ENCODE results near the gene CSKMT.
"Not testable (repeated sequence)": the region's sequence is repeated elsewhere in the genome, so short reads cannot be mapped to it uniquely, and the experiment has no call there.

CSKMT gene

GRCh38 chr11:62666259-62666926 is 1.3 kb downstream of the CSKMT start:
- H2AFZ ChIP-seq (ENCODE audit: low read depth, low read length) = no peak overlapping the region
- H3K27me3 ChIP-seq (ENCODE audit: insufficient read depth, low read length) = no peaks in the 10 kb centered on the region
- peaks cover 23% of the 10 kb centered on the region for H3K4me1 ChIP-seq (ENCODE audit: insufficient read depth, low read length)

GRCh38 chr11:62667460-62667859 is 2.3 kb downstream of the CSKMT start:
- Histone ChIP-seq H3K4me3 (ENCODE audit: low read length) (no peak overlapping the region), H2AFZ (ENCODE audit: low read depth, low read length) (no peak overlapping the region), H3K36me3 (ENCODE audit: insufficient read depth, low read length) (peaks cover 22% of the 10 kb centered on the region), H3K4me1 (ENCODE audit: insufficient read depth, low read length) (peaks cover 31% of the 10 kb centered on the region), H3K27me3 (ENCODE audit: insufficient read depth, low read length) (no peaks in the 10 kb centered on the region), H3K9me3 (ENCODE audit: low read length) (no peaks in the 10 kb centered on the region)

More at GRCh38 chr11:62666259-62666926, 1.3 kb downstream of the CSKMT start:
- Histone ChIP-seq H3K9me3 (ENCODE audit: low read length) (no peaks in the 10 kb centered on the region), H3K4me3 (ENCODE audit: low read length) (peak overlapping the region; percentile 92), H3K36me3 (ENCODE audit: insufficient read depth, low read length) (peaks cover 28% of the 10 kb centered on the region)

DNA sequence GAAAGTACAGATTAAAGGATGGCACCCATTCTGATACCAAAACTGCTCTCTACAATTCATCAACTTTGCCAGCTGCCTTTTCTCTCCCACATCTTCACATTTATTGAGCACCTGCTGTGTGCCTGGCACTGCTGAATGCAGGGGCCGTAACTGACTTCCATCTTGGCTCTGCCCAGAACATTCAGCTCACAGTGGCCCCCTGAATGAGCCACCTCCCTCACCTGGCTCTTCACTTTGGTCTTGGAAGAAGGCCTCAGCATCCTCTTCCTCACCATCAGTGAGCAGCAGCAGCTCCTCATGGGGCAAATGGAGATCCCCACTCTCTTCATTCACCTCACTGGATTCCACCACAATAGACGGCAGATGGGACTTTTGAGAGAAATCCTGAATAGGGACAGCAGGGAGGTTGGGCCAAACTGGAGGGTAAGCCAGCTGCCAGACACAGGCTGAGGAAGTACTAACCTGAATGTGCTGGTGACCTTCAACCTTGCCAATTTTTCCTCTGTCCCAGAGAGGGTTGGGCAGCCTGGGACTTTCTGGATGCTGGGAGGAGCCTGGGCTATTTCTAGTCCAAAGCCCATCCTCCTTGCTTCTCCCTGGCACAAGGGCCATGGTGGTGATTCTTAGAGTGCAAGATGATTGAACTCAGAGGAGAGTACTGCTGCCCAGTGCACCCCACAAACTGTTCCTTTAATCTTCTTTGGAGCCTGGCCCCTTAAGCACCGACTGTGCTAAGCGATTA is 4.5 kb downstream of the CSKMT start:
- H3K9me3 ChIP-seq (ENCODE audit: low read length) = no peaks in the 10 kb centered on the region
- peaks cover 29% of the 10 kb centered on the region for H3K4me1 ChIP-seq (ENCODE audit: insufficient read depth, low read length)
- no peaks in the 10 kb centered on the region for H3K27me3 ChIP-seq (ENCODE audit: insufficient read depth, low read length)
- no peak overlapping the region for H2AFZ ChIP-seq (ENCODE audit: low read depth, low read length)
- no peak overlapping the region for H3K4me3 ChIP-seq (ENCODE audit: low read length)
- peaks cover 24% of the 10 kb centered on the region for H3K36me3 ChIP-seq (ENCODE audit: insufficient read depth, low read length)

GRCh38 chr11:62671236-62671607 is 6.1 kb downstream of the CSKMT start:
- peak overlapping the region; percentile 83 for H3K4me3 ChIP-seq (ENCODE audit: low read length)
- H3K36me3 ChIP-seq (ENCODE audit: insufficient read depth, low read length) = peaks cover 26% of the 10 kb centered on the region
- no peaks in the 10 kb centered on the region for H3K9me3 ChIP-seq (ENCODE audit: low read length)
- peak overlapping the region; percentile 56 for H2AFZ ChIP-seq (ENCODE audit: low read depth, low read length)
- peaks cover 21% of the 10 kb centered on the region for H3K4me1 ChIP-seq (ENCODE audit: insufficient read depth, low read length)
- no peaks in the 10 kb centered on the region for H3K27me3 ChIP-seq (ENCODE audit: insufficient read depth, low read length)

DNA sequence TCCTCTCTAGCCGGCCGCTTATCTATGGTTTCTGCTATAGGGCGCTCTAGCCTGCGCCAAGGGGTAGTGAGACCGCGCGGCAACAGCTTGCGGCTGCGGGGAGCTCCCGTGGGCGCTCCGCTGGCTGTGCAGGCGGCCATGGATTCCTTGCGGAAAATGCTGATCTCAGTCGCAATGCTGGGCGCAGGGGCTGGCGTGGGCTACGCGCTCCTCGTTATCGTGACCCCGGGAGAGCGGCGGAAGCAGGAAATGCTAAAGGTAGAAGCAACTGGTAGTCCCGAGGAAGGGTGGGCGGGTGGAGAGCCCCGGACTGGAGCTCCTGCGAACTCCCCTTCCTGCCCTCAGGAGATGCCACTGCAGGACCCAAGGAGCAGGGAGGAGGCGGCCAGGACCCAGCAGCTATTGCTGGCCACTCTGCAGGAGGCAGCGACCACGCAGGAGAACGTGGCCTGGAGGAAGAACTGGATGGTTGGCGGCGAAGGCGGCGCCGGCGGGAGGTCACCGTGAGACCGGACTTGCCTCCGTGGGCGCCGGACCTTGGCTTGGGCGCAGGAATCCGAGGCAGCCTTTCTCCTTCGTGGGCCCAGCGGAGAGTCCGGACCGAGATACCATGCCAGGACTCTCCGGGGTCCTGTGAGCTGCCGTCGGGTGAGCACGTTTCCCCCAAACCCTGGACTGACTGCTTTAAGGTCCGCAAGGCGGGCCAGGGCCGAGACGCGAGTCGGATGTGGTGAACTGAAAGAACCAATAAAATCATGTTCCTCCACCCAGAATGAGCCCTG is 6.7 kb downstream of the CSKMT start, which contains the start of the genes LBHD1 and UQCC3:
Gene LBHD1 (minus strand): TSS at position 660 of the 782 bp plus-strand sequence. CDS start 2,236 bp downstream, outside the sequence.
Gene UQCC3 (plus strand): TSS at position 66 of the 782 bp plus-strand sequence. CDS start 73 bp downstream, at position 139.
- H3K9me3 ChIP-seq (ENCODE audit: low read length) = no peaks in the 10 kb centered on the region
- H3K36me3 ChIP-seq (ENCODE audit: insufficient read depth, low read length) = peaks cover 28% of the 10 kb centered on the region
- peaks cover 20% of the 10 kb centered on the region for H3K4me1 ChIP-seq (ENCODE audit: insufficient read depth, low read length)
- H3K4me3 ChIP-seq (ENCODE audit: low read length) = peak within 1 kb of the TSS; percentile 83
- peak within 1 kb of the TSS; percentile 56 for H2AFZ ChIP-seq (ENCODE audit: low read depth, low read length)
- H3K27me3 ChIP-seq (ENCODE audit: insufficient read depth, low read length) = no peaks in the 10 kb centered on the region

GRCh38 chr11:62673196-62673525 is 8.0 kb downstream of the CSKMT start:
- Histone ChIP-seq H3K36me3 (ENCODE audit: insufficient read depth, low read length) (peaks cover 32% of the 10 kb centered on the region), H3K4me3 (ENCODE audit: low read length) (no peak overlapping the region), H3K27me3 (ENCODE audit: insufficient read depth, low read length) (no peaks in the 10 kb centered on the region), H2AFZ (ENCODE audit: low read depth, low read length) (no peak overlapping the region), H3K4me1 (ENCODE audit: insufficient read depth, low read length) (peaks cover 30% of the 10 kb centered on the region), H3K9me3 (ENCODE audit: low read length) (no peaks in the 10 kb centered on the region)

- not testable (repeated sequence) for H2AFZ ChIP-seq (ENCODE audit: low read depth, low read length); H3K4me3 ChIP-seq (ENCODE audit: low read length); H3K27me3 ChIP-seq (ENCODE audit: insufficient read depth, low read length); H3K9me3 ChIP-seq (ENCODE audit: low read length)
- H3K4me1 ChIP-seq (ENCODE audit: insufficient read depth, low read length) = peaks cover 35% of the 10 kb centered on the region
- H3K36me3 ChIP-seq (ENCODE audit: insufficient read depth, low read length) = peaks cover 32% of the 10 kb centered on the region
Measured at GRCh38 chr11:62675415-62675814, 10.3 kb downstream of the CSKMT start.

- H3K4me1 ChIP-seq (ENCODE audit: insufficient read depth, low read length) = peaks cover 30% of the 10 kb centered on the region
- peaks cover 32% of the 10 kb centered on the region for H3K36me3 ChIP-seq (ENCODE audit: insufficient read depth, low read length)
- H3K27me3 ChIP-seq (ENCODE audit: insufficient read depth, low read length) = no peaks in the 10 kb centered on the region
Measured at GRCh38 chr11:62676698-62677097, 11.6 kb downstream of the CSKMT start.

DNA sequence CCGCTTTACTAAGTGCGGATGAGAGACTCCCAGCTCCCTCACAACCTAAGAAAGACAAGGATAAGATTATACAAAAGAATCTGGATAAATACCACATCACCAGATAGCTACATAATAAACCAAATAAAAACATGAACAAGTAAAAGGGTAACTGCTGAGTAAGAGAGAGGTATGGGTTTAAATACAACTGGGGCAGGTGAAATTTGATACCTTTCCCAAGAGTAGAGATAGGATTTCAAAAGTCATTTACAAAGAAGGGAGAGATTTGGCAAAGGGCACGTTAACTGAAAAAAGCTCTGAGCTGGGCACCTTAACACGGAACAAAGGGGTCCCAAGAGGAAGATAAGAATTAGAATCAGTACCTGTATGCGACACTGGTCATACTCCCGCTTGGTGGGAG is 12.0 kb downstream of the CSKMT start:
- H2AFZ ChIP-seq (ENCODE audit: low read depth, low read length) = no peak overlapping the region
- peaks cover 32% of the 10 kb centered on the region for H3K36me3 ChIP-seq (ENCODE audit: insufficient read depth, low read length)
- H3K4me3 ChIP-seq (ENCODE audit: low read length) = peak overlapping the region; percentile 79
- no peaks in the 10 kb centered on the region for H3K27me3 ChIP-seq (ENCODE audit: insufficient read depth, low read length)
- H3K9me3 ChIP-seq (ENCODE audit: low read length) = no peaks in the 10 kb centered on the region
- H3K4me1 ChIP-seq (ENCODE audit: insufficient read depth, low read length) = peaks cover 25% of the 10 kb centered on the region

More at GRCh38 chr11:62676698-62677097, 11.6 kb downstream of the CSKMT start:
- Histone ChIP-seq H2AFZ (ENCODE audit: low read depth, low read length) (no peak overlapping the region), H3K4me3 (ENCODE audit: low read length) (no peak overlapping the region), H3K9me3 (ENCODE audit: low read length) (no peaks in the 10 kb centered on the region)

GRCh38 chr11:62677714-62678113 is 12.6 kb downstream of the CSKMT start:
- Histone ChIP-seq H3K27me3 (ENCODE audit: insufficient read depth, low read length) (no peaks in the 10 kb centered on the region), H2AFZ (ENCODE audit: low read depth, low read length) (no peak overlapping the region), H3K4me1 (ENCODE audit: insufficient read depth, low read length) (peaks cover 22% of the 10 kb centered on the region), H3K9me3 (ENCODE audit: low read length) (no peaks in the 10 kb centered on the region), H3K4me3 (ENCODE audit: low read length) (peak overlapping the region; percentile 79), H3K36me3 (ENCODE audit: insufficient read depth, low read length) (peaks cover 32% of the 10 kb centered on the region)

DNA sequence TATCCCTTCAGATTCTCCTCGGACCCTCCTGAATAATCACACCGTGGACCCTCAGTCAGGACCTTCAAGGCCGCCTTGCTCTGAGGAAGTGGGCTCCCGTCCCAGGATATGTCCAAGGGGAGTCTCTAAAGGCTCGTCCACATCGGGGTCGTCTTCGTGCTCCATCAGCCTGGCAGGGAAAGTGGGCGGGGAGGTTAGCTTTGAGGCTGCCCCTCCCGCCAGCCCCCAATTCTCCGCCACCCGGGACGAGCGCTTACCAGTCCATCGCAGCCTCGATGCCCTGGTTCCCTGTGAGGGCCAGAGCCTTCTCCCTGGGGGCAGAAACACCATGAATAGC is 13.3 kb downstream of the CSKMT start:
- no peaks in the 10 kb centered on the region for H3K27me3 ChIP-seq (ENCODE audit: insufficient read depth, low read length)
- H3K9me3 ChIP-seq (ENCODE audit: low read length) = no peaks in the 10 kb centered on the region
- peaks cover 22% of the 10 kb centered on the region for H3K4me1 ChIP-seq (ENCODE audit: insufficient read depth, low read length)
- H3K4me3 ChIP-seq (ENCODE audit: low read length) = peak overlapping the region; percentile 79
- H2AFZ ChIP-seq (ENCODE audit: low read depth, low read length) = no peak overlapping the region
- H3K36me3 ChIP-seq (ENCODE audit: insufficient read depth, low read length) = peaks cover 26% of the 10 kb centered on the region

- H3K9me3 ChIP-seq (ENCODE audit: low read length) = no peaks in the 10 kb centered on the region
- H3K36me3 ChIP-seq (ENCODE audit: insufficient read depth, low read length) = peaks cover 22% of the 10 kb centered on the region
- no peaks in the 10 kb centered on the region for H3K27me3 ChIP-seq (ENCODE audit: insufficient read depth, low read length)
- H3K4me1 ChIP-seq (ENCODE audit: insufficient read depth, low read length) = peaks cover 22% of the 10 kb centered on the region
- peak within 1 kb of the TSS; percentile 79 for H3K4me3 ChIP-seq (ENCODE audit: low read length)
- peak within 1 kb of the TSS; percentile 27 for H2AFZ ChIP-seq (ENCODE audit: low read depth, low read length)
Measured at GRCh38 chr11:62678770-62679696, 13.9 kb downstream of the CSKMT start, which contains the start of gene UBXN1. Gene UBXN1 (minus strand): TSS chr11:62679073. CDS start chr11:62678923, 150 bp downstream.

All from neuron (in vitro differentiated cells).